Neural cell (in vitro differentiated cells): Measurements from ENCODE around the gene PEA15. TPM values are rescaled to one million over a fixed set of nuclear protein-coding genes. Genes with fewer than 3 reads are reported as not detected.

Source experiments
- H2AFZ ChIP-seq: fragments of 200-600, 300-800 bp; sonication (generic), shearing (Covaris generic); 2 replicates; pipeline ENCODE4 v1.6.0; 2014; ENCODE audit warnings: low read depth, mild to moderate bottlenecking, antibody characterized with exemption, low read length, moderate library complexity
- H3F3A ChIP-seq: fragments of 200-600 bp; shearing (Covaris generic); 2 replicates; pipeline ENCODE4 v1.6.1; 2016; ENCODE audit warnings: mild to moderate bottlenecking, moderate library complexity, mixed read lengths, antibody characterized with exemption, low read length; ENCODE audit not compliant: insufficient read depth, poor library complexity, severe bottlenecking
- H3K27ac ChIP-seq: fragments of 200-600, 300-800 bp; sonication (generic), shearing (Covaris generic); 2 replicates; pipeline ENCODE4 v1.5.1; 2014; ENCODE audit warnings: mild to moderate bottlenecking, low read length, moderate library complexity
- H3K27me3 ChIP-seq: fragments of 300-800, 200-600 bp; sonication (generic), shearing (Covaris generic); 2 replicates; pipeline ENCODE4 v1.6.0; 2014; ENCODE audit warnings: mild to moderate bottlenecking, low read depth, low read length, moderate library complexity; ENCODE audit not compliant: insufficient read depth
- H3K36me3 ChIP-seq: fragments of 300-800, 200-600 bp; sonication (generic), shearing (Covaris generic); 2 replicates; pipeline ENCODE4 v1.5.1; 2014; ENCODE audit warnings: mild to moderate bottlenecking, antibody characterized with exemption, low read length, moderate library complexity; ENCODE audit not compliant: insufficient read depth
- H3K4me2 ChIP-seq: fragments of 300-800, 200-600 bp; sonication (generic), shearing (Covaris generic); 2 replicates; pipeline ENCODE4 v1.6.0; 2014; ENCODE audit warnings: mild to moderate bottlenecking, low read length
- H3K4me3 ChIP-seq: fragments of 300-800, 200-600 bp; sonication (generic), shearing (Covaris generic); 2 replicates; pipeline ENCODE4 v1.5.1; 2014; ENCODE audit warnings: mild to moderate bottlenecking, low read length, moderate library complexity
- H3K79me2 ChIP-seq: fragments of 200-600 bp; shearing (Covaris generic); replicated peaks from 2 replicates; pipeline ENCODE4 v1.6.0; 2014; ENCODE audit warnings: mild to moderate bottlenecking, low read length, moderate library complexity; ENCODE audit not compliant: insufficient read depth
- H3K9ac ChIP-seq: fragments of 300-800, 200-600 bp; sonication (generic), shearing (Covaris generic); 2 replicates; pipeline ENCODE4 v1.6.1; 2016; ENCODE audit warnings: mild to moderate bottlenecking, low read length, mixed read lengths
- H3K9me2 ChIP-seq: fragments of 200-600 bp; shearing (Covaris generic); 2 replicates; pipeline ENCODE4 v1.6.1; 2016; ENCODE audit warnings: mild to moderate bottlenecking, low read length, mixed read lengths; ENCODE audit not compliant: insufficient read depth
- H3K9me3 ChIP-seq: fragments of 200-600, 300-800 bp; sonication (generic), shearing (Covaris generic); 2 replicates; pipeline ENCODE4 v1.6.1; 2016; ENCODE audit warnings: mild to moderate bottlenecking, mixed run types, low read length, moderate library complexity, mixed read lengths
- H4K20me1 ChIP-seq: fragments of 200-600 bp; shearing (Covaris generic); 2 replicates; pipeline ENCODE4 v1.6.1; 2016; ENCODE audit warnings: mild to moderate bottlenecking, mixed run types; ENCODE audit not compliant: insufficient read depth
- EP300 ChIP-seq: fragments of 450-650 bp; conservative IDR thresholded peaks from 2 replicates; pipeline ENCODE4 v1.6.1; 2014; ENCODE audit warnings: antibody characterized with exemption, mild to moderate bottlenecking, moderate library complexity; ENCODE audit not compliant: poor library complexity, severe bottlenecking
- EZH2 ChIP-seq: fragments of 200-600, 300-800 bp; shearing (Covaris generic), sonication (generic); IDR thresholded peaks from 2 replicates; pipeline ENCODE4 v1.6.1; 2014; ENCODE audit warnings: antibody characterized with exemption, low read length, borderline replicate concordance, mild to moderate bottlenecking; ENCODE audit not compliant: insufficient read depth, poor library complexity, severe bottlenecking
- MXI1 ChIP-seq: fragments of 450-650 bp; conservative IDR thresholded peaks from 2 replicates; pipeline ENCODE4 v1.6.1; 2014; ENCODE audit warnings: antibody characterized with exemption, mild to moderate bottlenecking; ENCODE audit not compliant: poor library complexity, severe bottlenecking
- POLR2AphosphoS5 ChIP-seq: IDR thresholded peaks from 2 replicates; pipeline ENCODE4 v1.6.1; 2012
- RAD21 ChIP-seq: fragments of 450-650 bp; conservative IDR thresholded peaks from 2 replicates; pipeline ENCODE4 v1.6.1; 2014; ENCODE audit warnings: antibody characterized with exemption, mild to moderate bottlenecking, moderate library complexity
- SMC3 ChIP-seq: fragments of 450-650 bp; conservative IDR thresholded peaks from 2 replicates; pipeline ENCODE4 v1.6.1; 2014; ENCODE audit warnings: antibody characterized with exemption, mild to moderate bottlenecking, moderate library complexity; ENCODE audit not compliant: poor library complexity
- TAF1 ChIP-seq: IDR thresholded peaks from 2 replicates; pipeline ENCODE4 v1.6.1; 2012; ENCODE audit warnings: low read depth
- polyA plus RNA-seq: library from polyadenylated mRNA; depleted of rRNA; stranded (reverse); fragments of >200 nt; gene quantifications from 2 replicates; pipeline ENCODE4 v1.2.3, GENCODE V29; 2014
- TF ChIP-seq, protein P1 (sequence below): IDR thresholded peaks from 2 replicates; pipeline ENCODE4 v1.6.1; 2012; ENCODE audit warnings: borderline replicate concordance
- TF ChIP-seq, protein P2 (sequence below): fragments of 450-650 bp; IDR thresholded peaks from 2 replicates; pipeline ENCODE4 v1.5.1; 2014; ENCODE audit warnings: antibody characterized with exemption, mild to moderate bottlenecking, moderate library complexity; ENCODE audit not compliant: poor library complexity, severe bottlenecking

Gene PEA15
- polyA plus RNA-seq, 1 donor from 2014 or later = 46.4 TPM

DNA sequence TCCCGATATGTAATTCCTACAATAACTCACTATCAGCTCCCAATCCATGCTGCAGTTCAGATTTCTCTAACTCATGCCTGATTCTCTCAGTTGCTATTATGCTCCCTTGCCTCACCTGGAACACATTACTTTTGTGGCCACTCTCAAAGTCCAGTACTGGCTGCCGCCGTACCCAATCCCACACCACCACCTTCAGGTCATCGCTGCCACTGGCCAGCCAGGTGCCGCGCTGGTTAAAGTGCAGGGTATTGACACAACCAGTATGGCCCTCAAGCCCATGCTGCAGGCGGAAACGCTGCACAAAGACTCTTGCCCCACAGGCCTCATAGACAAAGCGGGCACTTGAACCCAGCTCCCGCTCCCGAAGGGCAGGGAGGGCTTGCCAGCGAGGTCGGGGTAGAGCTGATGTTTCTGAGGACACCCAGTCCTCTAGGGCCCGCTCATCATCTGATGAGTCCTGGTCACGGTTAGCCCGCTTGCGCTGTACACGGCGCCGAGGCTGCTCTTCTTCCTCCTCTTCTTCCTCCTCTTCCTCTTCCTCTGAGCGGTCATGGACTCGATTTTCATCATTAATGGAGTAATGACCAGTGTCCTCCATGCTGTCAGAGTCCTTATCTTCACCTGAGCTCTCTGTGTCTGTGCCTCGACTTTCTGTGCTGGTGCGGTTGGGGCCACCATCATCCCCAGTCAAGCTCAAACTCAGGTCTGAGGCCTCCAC is 34.6 kb downstream of the PEA15 start:
- no peaks in the 10 kb centered on the region for H3K9me3 ChIP-seq
- no peak overlapping the region for H3K4me2 ChIP-seq
- H3F3A ChIP-seq = no peaks in the 10 kb centered on the region
- H3K4me3 ChIP-seq = no peak overlapping the region
- no peaks in the 10 kb centered on the region for H3K9me2 ChIP-seq
- H3K79me2 ChIP-seq = peaks cover 9% of the 10 kb centered on the region
- H3K9ac ChIP-seq = no peak overlapping the region
- H2AFZ ChIP-seq = no peak overlapping the region
- H3K27me3 ChIP-seq = no peaks in the 10 kb centered on the region
- H3K36me3 ChIP-seq = peaks cover 11% of the 10 kb centered on the region
- no peaks in the 10 kb centered on the region for H4K20me1 ChIP-seq
- TF ChIP-seq POLR2AphosphoS5 (no peak), TAF1 (no peak), EP300 (no peak), MXI1 (no peak), SMC3 (no peak), RAD21 (no peak), EZH2 (no peak)
- TF ChIP-seq, protein P1, sequence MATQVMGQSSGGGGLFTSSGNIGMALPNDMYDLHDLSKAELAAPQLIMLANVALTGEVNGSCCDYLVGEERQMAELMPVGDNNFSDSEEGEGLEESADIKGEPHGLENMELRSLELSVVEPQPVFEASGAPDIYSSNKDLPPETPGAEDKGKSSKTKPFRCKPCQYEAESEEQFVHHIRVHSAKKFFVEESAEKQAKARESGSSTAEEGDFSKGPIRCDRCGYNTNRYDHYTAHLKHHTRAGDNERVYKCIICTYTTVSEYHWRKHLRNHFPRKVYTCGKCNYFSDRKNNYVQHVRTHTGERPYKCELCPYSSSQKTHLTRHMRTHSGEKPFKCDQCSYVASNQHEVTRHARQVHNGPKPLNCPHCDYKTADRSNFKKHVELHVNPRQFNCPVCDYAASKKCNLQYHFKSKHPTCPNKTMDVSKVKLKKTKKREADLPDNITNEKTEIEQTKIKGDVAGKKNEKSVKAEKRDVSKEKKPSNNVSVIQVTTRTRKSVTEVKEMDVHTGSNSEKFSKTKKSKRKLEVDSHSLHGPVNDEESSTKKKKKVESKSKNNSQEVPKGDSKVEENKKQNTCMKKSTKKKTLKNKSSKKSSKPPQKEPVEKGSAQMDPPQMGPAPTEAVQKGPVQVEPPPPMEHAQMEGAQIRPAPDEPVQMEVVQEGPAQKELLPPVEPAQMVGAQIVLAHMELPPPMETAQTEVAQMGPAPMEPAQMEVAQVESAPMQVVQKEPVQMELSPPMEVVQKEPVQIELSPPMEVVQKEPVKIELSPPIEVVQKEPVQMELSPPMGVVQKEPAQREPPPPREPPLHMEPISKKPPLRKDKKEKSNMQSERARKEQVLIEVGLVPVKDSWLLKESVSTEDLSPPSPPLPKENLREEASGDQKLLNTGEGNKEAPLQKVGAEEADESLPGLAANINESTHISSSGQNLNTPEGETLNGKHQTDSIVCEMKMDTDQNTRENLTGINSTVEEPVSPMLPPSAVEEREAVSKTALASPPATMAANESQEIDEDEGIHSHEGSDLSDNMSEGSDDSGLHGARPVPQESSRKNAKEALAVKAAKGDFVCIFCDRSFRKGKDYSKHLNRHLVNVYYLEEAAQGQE = no peak
- TF ChIP-seq, protein P2, sequence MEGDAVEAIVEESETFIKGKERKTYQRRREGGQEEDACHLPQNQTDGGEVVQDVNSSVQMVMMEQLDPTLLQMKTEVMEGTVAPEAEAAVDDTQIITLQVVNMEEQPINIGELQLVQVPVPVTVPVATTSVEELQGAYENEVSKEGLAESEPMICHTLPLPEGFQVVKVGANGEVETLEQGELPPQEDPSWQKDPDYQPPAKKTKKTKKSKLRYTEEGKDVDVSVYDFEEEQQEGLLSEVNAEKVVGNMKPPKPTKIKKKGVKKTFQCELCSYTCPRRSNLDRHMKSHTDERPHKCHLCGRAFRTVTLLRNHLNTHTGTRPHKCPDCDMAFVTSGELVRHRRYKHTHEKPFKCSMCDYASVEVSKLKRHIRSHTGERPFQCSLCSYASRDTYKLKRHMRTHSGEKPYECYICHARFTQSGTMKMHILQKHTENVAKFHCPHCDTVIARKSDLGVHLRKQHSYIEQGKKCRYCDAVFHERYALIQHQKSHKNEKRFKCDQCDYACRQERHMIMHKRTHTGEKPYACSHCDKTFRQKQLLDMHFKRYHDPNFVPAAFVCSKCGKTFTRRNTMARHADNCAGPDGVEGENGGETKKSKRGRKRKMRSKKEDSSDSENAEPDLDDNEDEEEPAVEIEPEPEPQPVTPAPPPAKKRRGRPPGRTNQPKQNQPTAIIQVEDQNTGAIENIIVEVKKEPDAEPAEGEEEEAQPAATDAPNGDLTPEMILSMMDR = no peak
- H3K27ac ChIP-seq = no peak overlapping the region

DNA sequence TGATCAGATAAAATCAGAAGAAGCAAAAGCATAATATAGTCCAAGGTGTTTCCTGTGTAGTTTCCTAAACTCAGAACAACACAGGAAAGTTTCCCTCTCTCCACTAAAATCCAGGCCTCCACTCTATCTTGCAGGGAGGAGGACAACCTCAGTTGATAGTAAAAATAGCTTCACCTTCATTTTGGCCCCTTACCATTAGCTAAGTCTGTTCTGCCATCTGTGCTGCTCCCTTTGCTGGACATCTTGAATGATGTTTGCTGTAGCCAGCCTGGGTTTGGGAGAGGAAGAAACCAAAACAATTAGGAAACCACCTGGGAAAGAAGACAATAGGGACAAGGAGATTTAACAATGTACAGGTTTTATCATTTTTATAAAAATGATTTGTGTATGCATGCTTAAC is 38.6 kb downstream of the PEA15 start:
- Histone ChIP-seq H3K9me3 (no peaks in the 10 kb centered on the region), H3K4me3 (no peak overlapping the region), H3K36me3 (peaks cover 5% of the 10 kb centered on the region), H3F3A (no peaks in the 10 kb centered on the region), H4K20me1 (no peaks in the 10 kb centered on the region), H3K27ac (no peak overlapping the region), H3K9ac (no peak overlapping the region), H3K27me3 (no peaks in the 10 kb centered on the region), H2AFZ (no peak overlapping the region), H3K79me2 (peaks cover 18% of the 10 kb centered on the region), H3K4me2 (no peak overlapping the region), H3K9me2 (no peaks in the 10 kb centered on the region)
- TF ChIP-seq MXI1 = no peak
- TF ChIP-seq, protein P2 = no peak
- TF ChIP-seq, protein P1 = no peak
- no peak for TF ChIP-seq EP300
- TF ChIP-seq RAD21 = no peak
- TF ChIP-seq SMC3 = no peak
- no peak for TF ChIP-seq POLR2AphosphoS5
